SK-N-SH (cell line): Measurements from ENCODE around the gene TUFT1. TPM values are rescaled to one million over a fixed set of nuclear protein-coding genes. Genes with fewer than 3 reads are reported as not detected.

Experiments
- CTCF ChIA-PET: fragments of 300-600, 350-600 bp; formaldehyde crosslinking; extraction: SDS; loops from one replicate; lab custom pipeline; 2021; lab: Yijun Ruan, JAX
- POLR2A ChIA-PET: fragments of 350-600 bp; sonication (Branson Sonifier 250); formaldehyde crosslinking; extraction: SDS; loops from one replicate; lab custom pipeline; 2020; ENCODE audit warnings: antibody characterized with exemption, inconsistent platforms; lab: Yijun Ruan, JAX
- DNase-seq: peaks from one replicate; pipeline ENCODE4 v3.0.0; 2012
- H2AFZ ChIP-seq: fragments of 200-600 bp; sonication (generic); 2 replicates; pipeline ENCODE4 v1.8.1; 2016; ENCODE audit warnings: antibody characterized with exemption, mild to moderate bottlenecking, low read depth
- H3F3A ChIP-seq: fragments of 200-600 bp; sonication (generic); replicated peaks from 2 replicates; pipeline ENCODE3; 2016; ENCODE audit warnings: antibody characterized with exemption, mild to moderate bottlenecking; ENCODE audit not compliant: insufficient read depth
- H3K27ac ChIP-seq, 2 experiments: fragments of 200-500 bp in 1 of 2; fragments of 200-600 bp in 1 of 2; sonication (Bioruptor generic) in 1 of 2; sonication (generic), shearing (Covaris generic) in 1 of 2; 2 replicates each; pipeline versions ENCODE4 v1.5.1 to v1.6.1; 2014 to 2016; ENCODE audit warnings: low read depth in 2 of 2, inconsistent platforms in 1 of 2, low read length in 1 of 2, mild to moderate bottlenecking in 1 of 2, mixed read lengths in 1 of 2
- H3K27me3 ChIP-seq: fragments of 200-600 bp; sonication (generic), shearing (Covaris generic); 2 replicates; pipeline ENCODE4 v1.6.1; 2016; ENCODE audit warnings: mixed run types; ENCODE audit not compliant: insufficient read depth
- H3K36me3 ChIP-seq, 2 experiments: fragments of 200-500 bp in 1 of 2; fragments of 200-600 bp in 1 of 2; sonication (Bioruptor generic) in 1 of 2; sonication (generic) in 1 of 2; replicated peaks in 1 of 2; 2 replicates each; pipeline versions ENCODE3 to v1.5.1; 2014 to 2016; ENCODE audit warnings: low read length in 1 of 2, mild to moderate bottlenecking in 1 of 2; ENCODE audit not compliant: insufficient read depth in 2 of 2, control insufficient read depth in 1 of 2
- H3K4me1 ChIP-seq, 2 experiments: fragments of 200-500 bp in 1 of 2; fragments of 200-600 bp in 1 of 2; sonication (Bioruptor generic) in 1 of 2; sonication (generic), shearing (Covaris generic) in 1 of 2; 2 replicates each; pipeline versions ENCODE4 v1.5.1 to v1.6.1; 2014 to 2016; ENCODE audit warnings: low read depth in 1 of 2, low read length in 1 of 2, mixed run types in 1 of 2; ENCODE audit not compliant: insufficient read depth in 2 of 2, control insufficient read depth in 1 of 2
- H3K4me2 ChIP-seq: fragments of 200-600 bp; sonication (generic), shearing (Covaris generic); 2 replicates; pipeline ENCODE4 v1.6.1; 2017; ENCODE audit warnings: mixed run types
- H3K4me3 ChIP-seq, 2 experiments: fragments of 200-500 bp in 1 of 2; fragments of 200-600 bp in 1 of 2; sonication (Bioruptor generic) in 1 of 2; sonication (generic), shearing (Covaris generic) in 1 of 2; 2 replicates each; pipeline versions ENCODE4 v1.5.1 to v1.8.1; 2014 to 2016; ENCODE audit warnings: low read depth in 2 of 2, inconsistent platforms in 1 of 2, low read length in 1 of 2, mild to moderate bottlenecking in 1 of 2, mixed read lengths in 1 of 2, moderate library complexity in 1 of 2
- H3K79me2 ChIP-seq: fragments of 200-600 bp; sonication (generic); 2 replicates; pipeline ENCODE4 v1.8.1; 2017; ENCODE audit warnings: mild to moderate bottlenecking; ENCODE audit not compliant: insufficient read depth
- H3K9ac ChIP-seq: fragments of 200-600 bp; sonication (generic); 2 replicates; pipeline ENCODE4 v1.6.1; 2017; ENCODE audit warnings: mixed run types
- H3K9me2 ChIP-seq: fragments of 200-600 bp; sonication (generic); 2 replicates; pipeline ENCODE4 v1.6.1; 2017; ENCODE audit warnings: mixed run types
- H3K9me3 ChIP-seq: fragments of 200-600 bp; sonication (generic); 2 replicates; pipeline ENCODE4 v1.6.1; 2017; ENCODE audit warnings: mixed run types, mild to moderate bottlenecking, moderate library complexity
- H4K20me1 ChIP-seq: fragments of 200-600 bp; sonication (generic); 2 replicates; pipeline ENCODE4 v1.6.1; 2017; ENCODE audit warnings: mild to moderate bottlenecking, mixed run types; ENCODE audit not compliant: insufficient read depth
- FOSL2 ChIP-seq: IDR thresholded peaks from 2 replicates; pipeline ENCODE4 v1.4.0; 2012; ENCODE audit warnings: low read depth, mild to moderate bottlenecking, moderate library complexity, borderline replicate concordance
- FOXJ3 ChIP-seq: sonication (generic); formaldehyde crosslinking; IDR thresholded peaks from 2 replicates; pipeline ENCODE4 v1.5.1; 2020; ENCODE audit warnings: mild to moderate bottlenecking, missing genetic modification reagents
- FOXM1 ChIP-seq: IDR thresholded peaks from 2 replicates; pipeline ENCODE4 v1.4.0; 2012; ENCODE audit warnings: low read depth, mild to moderate bottlenecking
- MEF2A ChIP-seq: IDR thresholded peaks from 2 replicates; pipeline ENCODE4 v1.4.0; 2012; ENCODE audit warnings: low read depth, borderline replicate concordance
- NFIC ChIP-seq: IDR thresholded peaks from 2 replicates; pipeline ENCODE4 v1.4.0; 2012; ENCODE audit warnings: borderline replicate concordance
- NRF1 ChIP-seq: IDR thresholded peaks from 2 replicates; pipeline ENCODE4 v1.6.1; 2012; ENCODE audit warnings: low read depth, mild to moderate bottlenecking, low read length
- RAD21 ChIP-seq: IDR thresholded peaks from 2 replicates; pipeline ENCODE4 v1.6.1; 2012; ENCODE audit warnings: mild to moderate bottlenecking, low read length
- REST ChIP-seq: IDR thresholded peaks from 2 replicates; pipeline ENCODE4 v1.6.1; 2012; ENCODE audit warnings: mild to moderate bottlenecking, low read depth, low read length, moderate library complexity
- RXRA ChIP-seq: IDR thresholded peaks from 2 replicates; pipeline ENCODE4 v1.4.0; 2012; ENCODE audit warnings: low read depth, mild to moderate bottlenecking, borderline replicate concordance
- SIN3A ChIP-seq: IDR thresholded peaks from 2 replicates; pipeline ENCODE4 v1.6.1; 2012; ENCODE audit warnings: low read depth, mild to moderate bottlenecking, low read length, moderate library complexity, borderline replicate concordance
- TAF1 ChIP-seq: IDR thresholded peaks from 2 replicates; pipeline ENCODE4 v1.6.1; 2012; ENCODE audit warnings: low read depth, mild to moderate bottlenecking, low read length, moderate library complexity, borderline replicate concordance
- TCF12 ChIP-seq: IDR thresholded peaks from 2 replicates; pipeline ENCODE4 v1.4.0; 2012
- TEAD4 ChIP-seq: IDR thresholded peaks from 2 replicates; pipeline ENCODE4 v1.4.0; 2012; ENCODE audit warnings: mild to moderate bottlenecking, borderline replicate concordance; ENCODE audit not compliant: insufficient read depth
- USF2 ChIP-seq: fragments of 150-350 bp; IDR thresholded peaks from 2 replicates; pipeline ENCODE4 v1.6.1; 2017; ENCODE audit warnings: antibody characterized with exemption, low read length, low read depth, borderline replicate concordance
- WGBS: methylation state at CpG from one replicate; pipeline ENCODE4 v1.1.6; 2017; ENCODE audit warnings: low lambda C conversion rate; 5-methylcytosine and 5-hydroxymethylcytosine counted together
- polyA plus RNA-seq, 3 experiments: library from polyadenylated mRNA; depleted of rRNA; stranded (reverse); fragments of >200 nt; gene quantifications; 2 replicates each; pipeline ENCODE4 v1.2.3, GENCODE V29; 2012
- TF ChIP-seq, protein P1 (sequence below): IDR thresholded peaks from 2 replicates; pipeline ENCODE4 v1.4.0; 2012; ENCODE audit warnings: low read depth, borderline replicate concordance

TUFT1 gene
- polyA plus RNA-seq, 1 of the 3 experiments (the other 2 are of a cell fraction) = 20.6 TPM

GRCh38 chr1:151547119-151547899 is 7.2 kb downstream of the TUFT1 start (continued):
- 0 out of 2 replicates have a peak, but pooled peaks have one; percentile 23 for TF ChIP-seq REST
- TF ChIP-seq FOXM1 = no peak
- peak; percentile 100 for TF ChIP-seq NFIC
- TF ChIP-seq TAF1 = no peak
- TF ChIP-seq USF2 = no peak
- TF ChIP-seq TEAD4 = peak; percentile 100
- TF ChIP-seq RXRA = 0 out of 2 replicates have a peak, but pooled peaks have one; percentile 41
- TF ChIP-seq MEF2A = no peak; the same call in 1 of the 2 replicates
- TF ChIP-seq RAD21 = no peak
- TF ChIP-seq FOSL2 = peak; percentile 35; the same call in 1 of the 2 replicates
- no peak for TF ChIP-seq FOXJ3 (CRISPR knock-in tag)

GRCh38 chr1:151547900-151548230 is 7.8 kb downstream of the TUFT1 start:
- H3K36me3 ChIP-seq = no peaks in the 10 kb centered on the region
- no peaks in the 10 kb centered on the region for H3K27me3 ChIP-seq
- CTCF ChIA-PET = interaction anchor here (1.0 to 2.0 kb wide), 3 partner anchors 13 to 289 kb away, joined by 3 to 7 read pairs (median 5); no protein-coding TSS in a partner anchor
- peaks cover 35% of the 10 kb centered on the region for H3F3A ChIP-seq
- H3K9me2 ChIP-seq = no peaks in the 10 kb centered on the region
- H3K9me3 ChIP-seq = no peaks in the 10 kb centered on the region
- peaks cover 11 to 39% of the 10 kb centered on the region in 2 experiments; a peak in 3 of 4 replicates for H3K4me1 ChIP-seq
- POLR2A ChIA-PET = no interaction called here
- no peak overlapping the region for H3K4me3 ChIP-seq
- 83% methylated on average over 3 of the region's 3 CpGs for WGBS
- TF ChIP-seq TCF12 (no peak), NRF1 (no peak), USF2 (no peak), SIN3A (no peak), NFIC (no peak), FOXM1 (no peak)
- TF ChIP-seq, protein P1, sequence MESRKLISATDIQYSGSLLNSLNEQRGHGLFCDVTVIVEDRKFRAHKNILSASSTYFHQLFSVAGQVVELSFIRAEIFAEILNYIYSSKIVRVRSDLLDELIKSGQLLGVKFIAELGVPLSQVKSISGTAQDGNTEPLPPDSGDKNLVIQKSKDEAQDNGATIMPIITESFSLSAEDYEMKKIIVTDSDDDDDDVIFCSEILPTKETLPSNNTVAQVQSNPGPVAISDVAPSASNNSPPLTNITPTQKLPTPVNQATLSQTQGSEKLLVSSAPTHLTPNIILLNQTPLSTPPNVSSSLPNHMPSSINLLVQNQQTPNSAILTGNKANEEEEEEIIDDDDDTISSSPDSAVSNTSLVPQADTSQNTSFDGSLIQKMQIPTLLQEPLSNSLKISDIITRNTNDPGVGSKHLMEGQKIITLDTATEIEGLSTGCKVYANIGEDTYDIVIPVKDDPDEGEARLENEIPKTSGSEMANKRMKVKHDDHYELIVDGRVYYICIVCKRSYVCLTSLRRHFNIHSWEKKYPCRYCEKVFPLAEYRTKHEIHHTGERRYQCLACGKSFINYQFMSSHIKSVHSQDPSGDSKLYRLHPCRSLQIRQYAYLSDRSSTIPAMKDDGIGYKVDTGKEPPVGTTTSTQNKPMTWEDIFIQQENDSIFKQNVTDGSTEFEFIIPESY = no peak
- H3K79me2 ChIP-seq = peaks cover 96% of the 10 kb centered on the region
- H3K4me2 ChIP-seq = peak overlapping the region; percentile 74
- H3K27ac ChIP-seq = peak overlapping the region; percentile 60 to 73; a peak in 3 of 4 replicates
- peak overlapping the region; percentile 28; the same call in 1 of the 2 replicates for H3K9ac ChIP-seq
- no peak for DNase-seq
- no peak overlapping the region; the same call in 1 of the 2 replicates for H2AFZ ChIP-seq
- H4K20me1 ChIP-seq = peaks cover 15% of the 10 kb centered on the region; the same call in 1 of the 2 replicates
